Thyroid gland (tissue), 4 donors: ENCODE results near the gene FALEC. TPM values are rescaled to one million over a fixed set of nuclear protein-coding genes. Genes with fewer than 3 reads are reported as not detected.
A peak's percentile ranks its signal among the peaks of the same experiment; 100 is the strongest.

Experiments
- DNase-seq, 2 donors: peaks; one replicate each; pipeline ENCODE4 v3.0.0-alpha.2; 2019
- H3K27ac ChIP-seq, 3 donors: fragments of 200-600 bp; sonication (generic); 1 replicate in 2 of 3; 2 replicates in 1 of 3; pipeline ENCODE4 v1.5.1; 2016 to 2019; ENCODE audit warnings: mild to moderate bottlenecking in 1 of 3, moderate library complexity in 1 of 3
- H3K27me3 ChIP-seq: fragments of 200-600 bp; sonication (generic); one replicate; pipeline ENCODE4 v1.5.1; 2019
- H3K36me3 ChIP-seq, 2 donors: fragments of 200-600 bp; sonication (generic); one replicate each; pipeline ENCODE4 v1.5.1; 2016 to 2019
- H3K4me1 ChIP-seq, 2 donors: fragments of 200-600 bp; sonication (generic); one replicate each; pipeline ENCODE4 v1.5.1; 2017 to 2019
- H3K4me3 ChIP-seq, 3 donors: fragments of 200-600 bp; sonication (generic); replicated peaks in 1 of 3; 1 replicate in 2 of 3; 2 replicates in 1 of 3; pipeline ENCODE4 v1.5.1; 2016; ENCODE audit warnings: mild to moderate bottlenecking in 1 of 3
- H3K9me3 ChIP-seq: fragments of 200-600 bp; sonication (generic); one replicate; pipeline ENCODE4 v1.5.1; 2017
- POLR2A ChIP-seq, 2 donors: fragments of 450-650 bp; IDR thresholded peaks; one replicate each; pipeline ENCODE4 v1.6.1; 2017; ENCODE audit warnings: antibody characterized with exemption in 2 of 2, mild to moderate bottlenecking in 2 of 2, moderate library complexity in 1 of 2
- WGBS, 2 donors: methylation state at CpG; one replicate each; pipeline ENCODE4 v1.1.5; 2017; 5-methylcytosine and 5-hydroxymethylcytosine counted together
- intact Hi-C: fragments of 100-400 bp; cut with DNase I; formaldehyde crosslinking; loops from one replicate; pipeline ENCODE4 v1.15.1; 2023
- total RNA-seq, 4 donors: library from RNA; depleted of rRNA; stranded (reverse); fragments of >200 nt; gene quantifications; one replicate each; pipeline ENCODE4 v1.2.3, GENCODE V29; 2016
- TF ChIP-seq, protein P1 (sequence below), 6 experiments: fragments of 200-600 bp in 3 of 6; fragments of 450-650 bp in 3 of 6; sonication (generic) in 3 of 6; IDR thresholded peaks; one replicate each; pipeline ENCODE4 v1.5.1; 2016 to 2019; ENCODE audit warnings: antibody characterized with exemption in 6 of 6, mild to moderate bottlenecking in 2 of 6, inconsistent platforms in 1 of 6, moderate library complexity in 1 of 6

The FALEC gene
- total RNA-seq, 4 donors from 2014 or later, result not detected

DNA sequence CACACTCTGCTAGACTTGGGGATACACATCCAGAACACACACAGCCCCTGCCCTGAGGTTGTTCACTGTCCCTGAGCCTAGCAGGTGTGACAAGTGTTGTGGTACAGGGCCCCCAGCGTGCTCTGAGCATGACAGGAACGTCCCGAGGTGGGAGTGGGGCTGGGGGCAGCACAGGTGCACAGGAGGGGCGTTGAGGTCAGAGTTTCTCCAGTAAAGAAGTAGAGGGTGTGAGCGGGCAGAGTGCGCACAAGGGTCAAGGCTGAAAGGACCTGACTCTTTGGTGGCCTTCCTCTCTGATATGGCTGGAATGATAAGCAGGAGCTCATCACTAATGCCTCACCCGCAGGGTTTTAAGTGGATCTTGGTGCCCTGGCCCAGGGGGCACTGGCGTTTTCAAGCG lies 1.3 kb upstream of the FALEC start:
- Histone ChIP-seq H3K4me3 (no peak overlapping the region), H3K27ac (no peak overlapping the region), H3K36me3 (no peaks in the 10 kb centered on the region), H3K4me1 (peaks cover 0 to 4% of the 10 kb centered on the region in 2 donors), H3K27me3 (no peaks in the 10 kb centered on the region), H3K9me3 (no peaks in the 10 kb centered on the region)
- intact Hi-C loops, result no loop called here
- TF ChIP-seq, protein P1, sequence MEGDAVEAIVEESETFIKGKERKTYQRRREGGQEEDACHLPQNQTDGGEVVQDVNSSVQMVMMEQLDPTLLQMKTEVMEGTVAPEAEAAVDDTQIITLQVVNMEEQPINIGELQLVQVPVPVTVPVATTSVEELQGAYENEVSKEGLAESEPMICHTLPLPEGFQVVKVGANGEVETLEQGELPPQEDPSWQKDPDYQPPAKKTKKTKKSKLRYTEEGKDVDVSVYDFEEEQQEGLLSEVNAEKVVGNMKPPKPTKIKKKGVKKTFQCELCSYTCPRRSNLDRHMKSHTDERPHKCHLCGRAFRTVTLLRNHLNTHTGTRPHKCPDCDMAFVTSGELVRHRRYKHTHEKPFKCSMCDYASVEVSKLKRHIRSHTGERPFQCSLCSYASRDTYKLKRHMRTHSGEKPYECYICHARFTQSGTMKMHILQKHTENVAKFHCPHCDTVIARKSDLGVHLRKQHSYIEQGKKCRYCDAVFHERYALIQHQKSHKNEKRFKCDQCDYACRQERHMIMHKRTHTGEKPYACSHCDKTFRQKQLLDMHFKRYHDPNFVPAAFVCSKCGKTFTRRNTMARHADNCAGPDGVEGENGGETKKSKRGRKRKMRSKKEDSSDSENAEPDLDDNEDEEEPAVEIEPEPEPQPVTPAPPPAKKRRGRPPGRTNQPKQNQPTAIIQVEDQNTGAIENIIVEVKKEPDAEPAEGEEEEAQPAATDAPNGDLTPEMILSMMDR (IDR thresholded peaks at IDR 0.05), result no peak
- TF ChIP-seq POLR2A (IDR thresholded peaks at IDR 0.05), result no peak
- WGBS, 2 donors, result 88 to 94% methylated on average over 9 of the region's 9 CpGs
- DNase-seq, result no peak

GRCh38 chr1:150514913-150515327 lies 632 bp upstream of the FALEC start:
- no peak for DNase-seq
- intact Hi-C loops, result no loop called here
- H3K27ac ChIP-seq, result peak overlapping the region; percentile 60 to 81 (median 77)
- H3K27me3 ChIP-seq, result no peaks in the 10 kb centered on the region
- TF ChIP-seq POLR2A (IDR thresholded peaks at IDR 0.05), result no peak
- TF ChIP-seq, protein P1 (IDR thresholded peaks at IDR 0.05), result peak in 1 of 6 experiments; percentile 28
- WGBS, 2 donors, result 21 to 30% methylated on average over 21 of the region's 21 CpGs
- H3K4me3 ChIP-seq, result peak overlapping the region; percentile 3 to 52 (median 29)
- H3K9me3 ChIP-seq, result no peaks in the 10 kb centered on the region
- no peaks in the 10 kb centered on the region for H3K36me3 ChIP-seq
- peaks cover 0 to 4% of the 10 kb centered on the region in 2 donors for H3K4me1 ChIP-seq

DNA sequence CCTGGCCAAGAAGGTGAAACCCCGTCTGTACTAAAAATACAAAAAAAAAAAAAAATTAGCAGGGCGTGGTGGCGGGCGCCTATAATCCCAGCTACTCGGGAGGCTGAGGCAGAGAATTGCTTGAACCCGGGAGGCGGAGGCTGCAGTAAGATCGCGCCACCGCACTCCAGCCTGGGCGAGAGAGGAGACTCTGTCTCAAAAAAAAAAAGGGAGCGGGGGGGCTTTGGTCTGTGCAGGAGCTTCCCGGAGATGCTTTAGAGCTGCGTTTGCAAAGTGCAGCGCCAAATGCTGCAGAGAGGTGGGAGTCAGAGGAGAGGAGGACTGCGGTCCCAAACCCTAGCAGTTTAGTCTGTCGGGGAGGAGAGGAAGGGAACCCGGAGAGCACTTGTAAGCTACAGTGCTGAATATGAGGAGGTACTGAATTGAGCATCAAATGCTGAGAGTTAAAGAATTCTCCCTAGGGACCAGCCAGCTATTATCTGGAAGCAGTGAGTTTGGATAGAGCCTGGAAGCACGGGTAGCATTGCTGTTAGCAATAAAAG lies 569 bp downstream of the FALEC start:
- DNase-seq, result no peak
- Histone ChIP-seq H3K27me3 (no peaks in the 10 kb centered on the region), H3K36me3 (no peaks in the 10 kb centered on the region), H3K4me3 (peak overlapping the region; percentile 3 to 30 (median 29)), H3K4me1 (peaks cover 0 to 4% of the 10 kb centered on the region in 2 donors), H3K9me3 (no peaks in the 10 kb centered on the region), H3K27ac (peak overlapping the region; percentile 5 to 81 (median 51))
- intact Hi-C loops, result no loop called here
- TF ChIP-seq, protein P1 (IDR thresholded peaks at IDR 0.05), result peak in 1 of 6 experiments; percentile 4
- no peak for TF ChIP-seq POLR2A (IDR thresholded peaks at IDR 0.05)
- WGBS, 2 donors, result 7 to 11% methylated on average over 19 of the region's 19 CpGs

DNA sequence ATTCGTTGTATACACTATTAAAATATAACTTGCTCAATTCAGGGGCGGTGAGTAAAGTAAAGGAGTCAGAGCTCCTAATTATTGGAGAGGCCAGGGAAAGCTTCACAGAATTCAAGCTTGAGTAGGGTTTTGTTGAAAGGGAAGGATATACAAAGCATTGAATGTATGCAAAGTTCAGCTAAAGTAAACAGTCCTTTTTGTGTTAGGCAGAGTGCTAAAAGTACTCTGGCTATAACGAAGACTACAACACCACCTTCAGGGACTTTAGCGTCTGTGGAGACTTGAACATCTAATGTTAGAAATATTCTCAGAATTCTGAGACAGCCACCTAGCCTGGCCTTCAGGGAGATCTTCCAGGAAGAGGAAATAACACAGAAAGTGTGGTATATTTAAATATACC lies 1.1 kb downstream of the FALEC start:
- Histone ChIP-seq H3K27ac (no peak overlapping the region), H3K9me3 (no peaks in the 10 kb centered on the region), H3K36me3 (no peaks in the 10 kb centered on the region), H3K27me3 (no peaks in the 10 kb centered on the region), H3K4me3 (no peak overlapping the region), H3K4me1 (peaks cover 0 to 4% of the 10 kb centered on the region in 2 donors)
- DNase-seq, result no peak
- intact Hi-C loops, result no loop called here
- 67 to 75% methylated on average over 4 of the region's 4 CpGs for WGBS, 2 donors
- TF ChIP-seq POLR2A (IDR thresholded peaks at IDR 0.05), result no peak
- TF ChIP-seq, protein P1 (IDR thresholded peaks at IDR 0.05), result no peak

DNA sequence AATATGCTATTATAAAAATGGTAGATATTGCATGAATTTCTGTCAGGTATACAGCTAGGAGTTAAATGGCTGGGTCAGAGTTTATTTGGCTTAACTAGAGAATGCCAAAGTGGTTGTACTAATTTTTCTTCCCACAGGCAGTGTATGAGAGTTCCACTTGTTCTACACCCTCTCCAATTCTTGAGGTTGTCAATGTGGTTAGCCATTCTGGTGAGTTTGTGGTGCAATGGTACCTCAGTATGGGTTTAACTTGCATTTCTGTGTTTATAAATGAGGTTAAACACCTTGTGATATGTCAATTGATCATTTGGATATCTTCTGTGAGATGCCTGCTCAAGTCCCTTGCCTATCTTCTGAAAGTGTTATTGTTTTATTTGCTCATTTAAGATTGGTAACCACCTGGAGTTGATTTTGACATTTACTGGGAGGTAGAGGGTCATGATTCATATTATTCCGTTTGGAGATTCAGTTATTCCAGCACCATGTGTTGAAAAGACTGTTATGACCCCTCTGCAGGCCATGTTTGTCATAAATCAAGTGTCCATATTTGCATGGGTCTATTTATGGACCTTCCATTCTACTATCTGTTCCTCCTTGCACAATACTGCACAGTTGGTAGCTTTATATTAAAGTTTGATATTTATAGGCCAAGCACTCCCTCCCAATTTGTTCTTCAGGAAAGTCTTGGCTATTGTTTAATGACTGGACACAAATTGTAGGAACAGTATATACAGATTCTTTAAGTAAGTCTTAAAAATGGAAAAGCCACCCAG lies 5.8 kb downstream of the FALEC start:
- no peak overlapping the region for H3K27ac ChIP-seq
- TF ChIP-seq POLR2A (IDR thresholded peaks at IDR 0.05), result no peak
- TF ChIP-seq, protein P1 (IDR thresholded peaks at IDR 0.05), result no peak
- DNase-seq, result no peak
- H3K9me3 ChIP-seq, result no peaks in the 10 kb centered on the region
- H3K4me1 ChIP-seq, result no peaks in the 10 kb centered on the region
- no peak overlapping the region for H3K4me3 ChIP-seq
- intact Hi-C loops, result no loop called here
- H3K36me3 ChIP-seq, result no peaks in the 10 kb centered on the region
- whole genome bisulfite sequencing, 2 donors, result 83 to 84% methylated on average over 1 of the region's 1 CpG
- no peaks in the 10 kb centered on the region for H3K27me3 ChIP-seq
